HG02884 (cell line): ENCODE measurements around the gene NUDT8.
"Not testable (repeated sequence)": the region's sequence is repeated elsewhere in the genome, so short reads cannot be mapped to it uniquely, and the experiment has no call there.

Experiments
- ATAC-seq: cut with Tn5 transposase; IDR thresholded peaks from one replicate; pipeline ENCODE4 v1.9.1; 2021; ENCODE audit warnings: mild to moderate bottlenecking, moderate library complexity; ENCODE audit not compliant: unreplicated experiment

Gene NUDT8

DNA sequence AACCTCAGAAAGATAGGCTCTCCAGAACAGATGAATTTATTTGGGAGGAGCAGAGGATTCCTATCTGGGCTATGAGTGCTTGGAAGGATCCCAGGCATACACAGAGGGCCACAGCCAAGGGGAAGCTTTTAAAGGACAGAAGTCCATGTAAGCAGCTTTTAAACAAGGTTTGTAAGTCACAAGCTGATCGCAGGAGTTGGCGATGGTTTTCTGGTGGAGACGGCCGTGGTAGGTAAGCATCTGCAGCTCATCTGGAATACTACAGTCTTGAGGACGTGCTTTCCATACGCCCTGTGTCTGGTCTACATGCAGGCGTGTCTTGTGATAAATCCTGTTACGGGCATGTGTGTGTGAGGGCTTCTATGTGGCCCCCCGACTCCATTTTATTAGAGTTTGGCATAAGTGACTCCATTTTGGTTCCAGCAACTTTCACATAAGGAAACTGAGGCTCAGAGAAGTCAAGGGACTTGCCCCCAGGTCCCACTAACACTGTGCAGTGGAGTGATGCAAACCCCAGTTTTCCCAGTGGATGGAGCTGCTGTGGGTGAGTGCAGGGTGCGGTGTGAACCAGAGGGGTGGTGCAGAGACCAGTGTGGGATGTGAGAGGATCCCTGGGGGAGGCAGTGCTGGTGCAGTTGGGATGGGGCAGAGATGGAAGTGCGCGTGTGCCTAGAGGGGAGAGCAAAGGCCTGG lies 32.6 kb upstream of the NUDT8 start:
- ATAC-seq: no peak

DNA sequence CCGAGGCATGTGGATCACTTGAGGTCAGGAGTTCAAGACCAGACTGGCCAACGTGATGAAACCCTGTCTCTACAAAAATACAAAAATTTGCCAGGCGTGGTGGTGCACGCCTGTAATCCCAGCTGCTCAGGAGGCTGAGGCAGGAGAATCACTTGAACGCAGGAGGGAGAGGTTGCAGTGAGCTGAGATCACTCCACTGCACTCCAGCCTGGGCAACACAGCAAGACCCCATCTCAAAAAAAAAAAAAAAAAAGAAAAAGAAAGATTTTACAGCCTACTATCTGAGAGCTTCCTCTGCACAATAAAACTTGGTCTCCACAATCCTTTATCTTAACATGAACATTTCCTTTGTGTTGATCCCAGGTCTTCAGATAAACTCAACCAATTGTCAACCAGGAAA lies 31.0 kb upstream of the NUDT8 start:
- ATAC-seq: not testable (repeated sequence)

DNA sequence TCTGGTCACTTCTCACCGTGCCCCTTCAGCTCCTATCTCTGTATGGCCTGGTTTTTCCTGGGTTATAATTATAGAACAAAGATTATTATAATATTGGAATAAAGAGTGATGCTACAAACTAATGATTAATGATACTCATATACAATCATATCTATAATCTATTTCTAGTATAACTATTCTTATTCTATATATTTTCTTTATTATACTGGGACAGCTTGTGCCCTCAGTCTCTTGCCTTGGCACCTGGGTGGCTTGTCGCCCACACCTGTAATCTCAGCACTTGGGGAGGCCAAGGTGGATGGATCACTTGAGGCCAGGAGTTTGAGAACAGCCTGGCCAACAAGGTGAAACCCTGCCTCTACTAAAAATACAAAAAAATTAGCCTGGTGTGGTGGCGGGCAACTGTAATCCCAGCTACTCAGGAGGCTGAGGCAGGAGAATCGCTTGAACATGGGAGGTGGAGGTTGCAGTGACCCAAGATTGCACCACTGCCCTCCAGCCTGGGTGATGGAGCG lies 30.0 kb upstream of the NUDT8 start:
- not testable (repeated sequence) for ATAC-seq

DNA sequence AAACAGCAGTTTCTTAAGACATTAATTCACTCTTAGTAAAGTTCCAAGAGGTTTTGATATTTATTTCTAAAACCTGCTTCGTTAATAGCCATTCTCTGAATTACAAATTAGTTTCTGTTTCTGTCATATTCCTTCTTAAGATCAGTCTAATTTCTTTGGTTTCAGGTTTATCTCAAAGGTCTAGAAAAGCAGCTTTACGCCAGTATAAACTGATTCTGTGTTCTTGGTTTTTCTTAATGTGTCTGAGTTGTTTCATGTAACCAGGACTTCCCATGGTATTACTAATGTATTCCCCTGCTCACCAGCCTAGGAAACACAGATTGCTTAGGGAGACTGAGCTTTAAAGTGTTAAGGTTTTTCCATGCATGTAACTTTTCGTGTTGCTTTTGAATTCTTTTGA lies 27.6 kb upstream of the NUDT8 start:
- ATAC-seq: no peak

DNA sequence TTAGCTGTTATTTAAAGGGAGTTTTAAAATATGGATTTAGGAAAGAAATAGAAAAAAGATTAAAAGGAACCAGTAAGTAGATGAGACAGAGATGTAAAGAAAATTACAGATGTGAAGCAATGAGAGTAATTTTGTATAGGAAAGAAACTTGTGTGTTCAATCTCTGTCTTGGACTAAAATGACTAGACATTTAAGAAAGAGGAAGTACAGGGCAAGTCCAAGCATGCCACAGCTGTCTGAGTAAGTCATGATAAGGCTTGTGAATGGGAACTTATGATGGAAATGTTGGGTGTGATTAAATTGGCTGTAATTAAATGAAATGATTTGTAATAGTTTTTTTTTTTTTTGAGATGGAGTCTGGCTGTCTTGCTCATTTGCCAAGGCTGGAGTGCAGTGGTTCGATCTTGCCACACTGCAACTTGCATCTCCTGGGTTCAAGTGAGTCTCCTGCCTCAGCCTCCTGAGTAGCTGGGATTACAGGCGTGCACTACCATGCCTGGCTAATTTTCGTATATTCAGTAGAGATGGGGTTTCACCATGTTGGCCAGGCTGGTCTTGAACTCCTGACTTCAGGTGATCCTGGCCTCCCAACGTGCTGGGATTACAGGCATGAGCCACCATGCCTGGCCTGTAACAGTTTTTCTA lies 26.7 kb upstream of the NUDT8 start:
- ATAC-seq: no peak

DNA sequence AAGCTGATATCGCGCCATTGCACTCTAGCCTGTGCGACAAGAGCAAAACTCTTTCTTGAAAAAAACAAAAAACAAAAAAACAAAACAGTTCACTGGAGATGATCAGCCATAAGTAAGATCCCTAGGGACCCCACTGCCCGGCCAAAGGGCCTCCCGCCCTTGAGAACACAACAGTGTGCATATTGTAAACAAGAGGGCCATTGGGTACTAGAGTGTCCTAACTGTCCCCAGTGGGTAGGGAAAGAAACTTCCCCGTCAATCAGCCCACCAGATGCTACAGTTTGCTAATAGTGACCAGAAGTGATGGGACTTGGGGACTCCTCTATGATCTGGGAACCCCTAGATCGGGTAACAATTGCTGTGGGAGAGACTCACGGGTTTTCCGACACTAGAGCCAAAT lies 24.5 kb upstream of the NUDT8 start:
- no peak for ATAC-seq

DNA sequence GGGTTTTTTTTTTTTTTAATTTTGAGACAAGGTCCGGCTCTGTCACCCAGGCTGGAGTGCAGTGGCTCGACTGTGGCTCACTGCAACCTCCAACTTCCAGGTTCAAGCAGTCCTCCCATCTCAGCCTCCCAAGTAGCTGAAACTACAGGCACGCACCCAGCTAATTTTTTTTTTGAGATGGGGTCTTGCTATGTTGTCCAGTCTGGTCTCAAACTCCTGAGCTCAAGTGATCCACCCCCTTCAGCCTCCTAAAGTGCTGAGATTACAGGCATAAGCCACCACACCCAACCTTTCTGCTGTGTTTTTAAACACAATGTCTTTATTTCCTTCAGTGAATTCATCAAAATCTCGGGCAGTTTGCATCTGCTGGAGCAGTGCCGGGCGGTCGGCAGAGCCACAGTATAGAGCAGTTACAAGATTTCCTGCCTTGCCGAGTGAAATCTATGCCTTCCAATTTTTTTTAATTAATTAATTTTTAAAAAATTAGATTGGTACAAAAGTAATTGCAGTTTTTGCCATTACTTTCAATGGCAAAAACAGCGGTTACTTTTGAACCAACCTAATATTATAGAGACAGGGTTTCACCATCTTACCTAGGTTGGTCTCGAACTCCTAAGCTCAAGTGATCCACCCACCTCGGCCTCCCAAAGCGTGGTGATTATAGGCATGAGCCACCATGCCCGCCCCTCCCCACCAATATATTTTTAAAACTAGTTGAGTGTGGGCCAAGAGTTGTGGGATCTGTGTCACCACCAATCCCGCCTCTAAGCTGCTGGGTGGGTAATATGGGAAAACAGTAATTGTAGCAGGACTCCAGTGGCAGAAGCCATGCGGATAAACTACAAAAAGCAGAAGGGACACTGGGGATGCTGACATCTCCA lies 23.5 kb upstream of the NUDT8 start:
- ATAC-seq: no peak

DNA sequence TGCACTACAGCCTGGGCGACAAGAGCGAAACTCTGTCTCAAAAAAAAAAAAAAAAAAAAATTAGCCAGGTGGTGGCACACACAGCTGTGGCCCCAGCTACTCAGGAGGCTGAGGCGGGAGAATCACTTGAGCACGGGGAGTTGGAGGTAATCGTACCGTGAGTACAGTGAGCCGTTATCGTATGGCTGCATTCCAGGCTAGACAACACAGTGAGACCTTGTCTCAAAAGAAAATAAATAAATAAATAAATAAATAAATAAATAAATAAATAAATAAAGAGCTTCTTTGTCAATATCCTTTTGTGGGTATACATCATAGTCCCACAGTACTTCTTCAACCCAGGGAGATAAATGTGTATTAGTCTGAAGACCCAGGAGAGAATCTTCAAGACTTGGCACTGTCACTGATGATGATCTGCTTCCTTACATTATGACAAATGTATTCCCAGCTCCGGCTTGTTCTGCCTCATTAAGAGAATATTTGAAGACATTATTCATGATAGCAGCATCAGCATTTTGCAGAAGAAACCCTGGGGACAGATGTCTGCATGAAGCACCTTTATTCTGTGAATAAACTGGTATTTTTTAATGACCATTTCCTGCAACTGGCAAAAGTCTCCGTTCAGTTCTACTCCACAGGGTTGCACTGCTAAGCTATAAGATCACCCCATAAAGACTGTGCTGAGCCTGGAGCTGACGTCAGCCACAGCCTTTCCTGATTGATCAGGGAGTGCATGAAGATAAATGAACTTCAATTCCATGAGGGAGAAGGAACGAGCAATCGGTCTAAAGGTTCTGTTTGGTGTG lies 22.4 kb upstream of the NUDT8 start:
- ATAC-seq: no peak

DNA sequence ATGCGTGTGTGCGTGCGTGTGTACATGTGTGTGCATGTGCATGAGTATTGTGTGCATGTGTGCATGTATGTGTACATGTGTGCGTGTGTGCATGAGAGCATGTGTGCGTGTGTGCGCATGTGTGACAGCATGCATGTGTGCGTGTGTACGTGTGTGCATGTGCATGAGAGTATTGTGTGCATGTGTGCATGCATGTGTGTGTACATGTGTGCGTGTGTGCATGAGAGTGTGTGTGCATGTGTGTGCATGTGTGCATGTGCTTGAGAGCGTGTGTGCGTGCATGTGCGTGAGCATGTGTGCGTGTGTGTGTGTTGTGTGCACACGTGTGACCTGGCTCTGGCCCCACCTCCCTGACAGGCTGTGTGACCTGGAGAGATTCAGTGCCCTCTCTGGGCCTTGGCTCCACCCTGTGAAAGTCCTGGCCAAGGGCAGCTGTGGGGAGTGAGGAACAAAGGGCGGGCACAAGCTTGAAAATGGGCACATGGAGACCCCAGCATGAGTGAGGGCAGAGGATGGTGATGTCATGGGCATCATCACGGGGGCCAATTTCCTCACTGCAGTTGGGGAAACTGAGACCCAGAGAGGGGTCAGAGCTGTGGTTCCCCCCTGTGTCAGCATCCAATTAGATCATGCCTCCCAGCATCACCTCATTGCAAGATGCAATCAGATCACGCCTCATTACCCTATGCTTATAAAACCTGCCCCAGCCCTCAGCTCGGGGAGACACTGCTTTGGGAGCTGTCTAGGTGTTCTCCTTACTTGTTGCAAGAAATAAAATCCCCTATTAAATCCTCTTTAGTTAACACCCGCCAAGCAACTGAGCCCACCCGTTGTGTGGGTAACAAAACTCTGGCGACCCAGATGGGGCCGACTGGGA lies 20.1 kb upstream of the NUDT8 start:
- ATAC-seq: no peak

DNA sequence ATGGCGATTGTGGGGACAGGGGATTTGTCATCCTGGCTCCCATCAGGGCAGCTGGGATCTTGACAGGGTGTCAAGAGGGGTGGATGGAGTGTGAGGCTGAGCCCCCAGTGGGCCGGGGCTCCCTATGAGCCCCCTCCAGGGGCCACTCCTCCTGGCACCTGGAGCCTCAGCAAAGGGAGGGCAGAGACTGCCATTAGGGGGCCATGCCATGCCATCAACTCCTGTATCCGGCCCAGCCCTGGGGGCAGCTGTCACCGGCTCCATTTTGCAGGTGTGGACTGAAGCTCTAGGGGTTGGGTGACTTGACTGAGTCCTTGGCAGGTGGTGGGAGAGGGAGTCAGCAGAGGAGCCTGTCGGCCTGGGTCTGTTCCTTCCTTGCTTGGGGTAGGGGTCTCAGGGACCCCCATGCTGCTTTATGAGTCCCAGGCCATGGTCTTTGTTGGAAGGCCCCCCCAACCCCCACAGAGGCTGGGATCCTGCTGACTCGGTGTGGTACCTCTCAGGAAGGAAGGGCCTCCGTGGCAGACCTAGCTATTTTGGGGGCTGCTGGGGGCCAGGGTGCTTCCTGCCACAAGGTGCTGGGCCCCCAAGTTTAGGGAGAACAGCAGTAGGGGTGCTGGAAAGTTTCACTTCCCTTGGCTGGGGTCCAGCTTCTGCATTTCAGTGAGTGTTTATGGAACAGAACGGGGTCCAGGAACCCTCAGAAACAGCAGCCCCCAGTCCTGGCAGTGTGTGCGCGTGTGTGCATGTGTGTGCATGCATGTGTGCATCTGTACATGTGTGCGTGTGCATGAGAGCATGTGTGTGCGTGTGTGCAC lies 19.3 kb upstream of the NUDT8 start:
- ATAC-seq: no peak

DNA sequence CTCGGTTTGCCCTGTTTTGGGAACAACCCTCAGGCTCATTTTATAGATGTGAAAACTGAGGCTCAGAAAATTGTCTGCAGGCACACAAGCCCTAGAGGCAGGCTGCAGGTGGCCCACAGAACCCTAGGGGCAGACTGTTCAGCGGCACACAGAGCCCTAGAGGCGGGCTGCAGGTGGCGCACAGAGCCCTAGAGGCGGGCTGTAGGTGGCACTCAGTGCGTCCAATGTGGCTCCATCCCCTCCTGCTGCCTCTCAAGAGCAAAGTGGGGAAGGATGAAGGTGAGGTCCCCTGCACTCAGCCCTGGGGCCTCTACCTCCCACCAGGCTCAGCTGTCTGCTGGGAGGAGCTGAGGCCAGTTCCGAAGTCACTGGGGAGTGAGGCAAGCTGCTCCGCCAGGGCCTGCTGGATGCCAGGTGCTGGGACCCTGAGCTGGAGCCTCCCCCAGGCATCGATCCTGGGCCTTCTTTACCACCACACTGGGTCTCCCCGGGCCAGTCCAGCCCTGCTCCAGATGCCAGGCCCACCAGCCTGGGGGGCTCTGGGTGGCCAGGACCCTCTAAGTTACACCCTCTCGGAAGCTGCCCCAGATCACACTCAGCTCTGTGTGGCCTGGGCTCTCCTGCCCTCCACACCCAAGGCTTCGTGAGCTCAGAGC lies 18.5 kb upstream of the NUDT8 start:
- ATAC-seq: no peak

DNA sequence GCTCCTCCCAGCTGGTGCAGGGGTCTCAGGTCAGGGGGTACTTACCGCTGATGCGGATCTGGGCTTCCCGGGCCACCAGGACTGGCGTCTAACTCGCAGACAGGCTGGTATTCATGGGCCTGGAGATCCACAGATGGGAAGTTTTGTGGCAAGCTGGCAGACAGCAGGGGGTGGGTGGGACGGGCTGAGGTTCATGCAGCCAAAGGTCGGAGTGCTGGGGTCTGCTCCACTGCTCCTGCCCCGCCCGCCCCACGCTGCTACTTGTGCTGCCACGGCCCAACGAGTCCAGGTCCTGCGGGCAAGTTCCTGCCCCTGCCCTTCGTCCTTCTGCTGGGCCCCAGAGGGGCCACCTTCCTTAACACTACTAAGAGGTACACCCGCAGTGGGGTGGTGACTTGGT lies 17.7 kb upstream of the NUDT8 start:
- ATAC-seq: no peak

DNA sequence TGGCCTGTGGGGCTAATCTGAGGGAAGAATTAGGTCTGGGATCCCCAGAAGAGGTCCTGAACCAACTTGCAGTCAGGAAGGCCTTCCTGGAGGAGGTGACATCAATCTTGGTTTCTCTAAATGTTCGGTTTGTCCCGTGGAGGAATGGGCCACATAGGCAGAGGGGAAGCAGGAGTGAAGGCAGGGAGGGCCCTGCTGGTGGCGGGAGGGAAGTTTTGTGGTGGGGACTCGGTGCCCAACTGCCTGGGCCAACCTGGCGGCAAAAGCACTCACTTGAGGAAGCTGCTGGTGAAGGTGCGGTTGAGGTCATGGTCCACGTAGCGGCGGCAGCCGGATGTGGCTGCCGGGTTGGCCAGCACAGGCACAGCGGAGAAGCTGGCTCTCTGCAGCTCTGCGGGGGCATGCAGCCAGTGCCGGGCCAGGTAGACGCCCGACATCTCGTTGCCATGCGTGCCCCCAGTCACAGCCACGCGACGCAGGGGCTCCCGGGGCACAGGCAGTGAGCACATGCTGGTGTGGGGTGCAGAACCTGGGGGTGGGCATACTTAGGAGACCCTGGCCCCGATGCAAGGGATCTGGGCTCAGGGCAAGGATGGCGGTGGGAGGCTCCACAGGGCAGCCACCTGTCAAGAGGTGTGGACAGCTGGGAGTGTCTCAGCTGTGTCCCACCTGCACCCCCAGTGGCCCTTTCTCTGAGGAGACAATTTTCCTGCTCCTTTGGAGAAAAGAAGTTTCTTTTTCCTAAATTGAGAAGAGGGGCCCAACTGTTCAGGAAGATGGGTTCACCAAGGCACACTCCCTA lies 17.0 kb upstream of the NUDT8 start:
- no peak for ATAC-seq

DNA sequence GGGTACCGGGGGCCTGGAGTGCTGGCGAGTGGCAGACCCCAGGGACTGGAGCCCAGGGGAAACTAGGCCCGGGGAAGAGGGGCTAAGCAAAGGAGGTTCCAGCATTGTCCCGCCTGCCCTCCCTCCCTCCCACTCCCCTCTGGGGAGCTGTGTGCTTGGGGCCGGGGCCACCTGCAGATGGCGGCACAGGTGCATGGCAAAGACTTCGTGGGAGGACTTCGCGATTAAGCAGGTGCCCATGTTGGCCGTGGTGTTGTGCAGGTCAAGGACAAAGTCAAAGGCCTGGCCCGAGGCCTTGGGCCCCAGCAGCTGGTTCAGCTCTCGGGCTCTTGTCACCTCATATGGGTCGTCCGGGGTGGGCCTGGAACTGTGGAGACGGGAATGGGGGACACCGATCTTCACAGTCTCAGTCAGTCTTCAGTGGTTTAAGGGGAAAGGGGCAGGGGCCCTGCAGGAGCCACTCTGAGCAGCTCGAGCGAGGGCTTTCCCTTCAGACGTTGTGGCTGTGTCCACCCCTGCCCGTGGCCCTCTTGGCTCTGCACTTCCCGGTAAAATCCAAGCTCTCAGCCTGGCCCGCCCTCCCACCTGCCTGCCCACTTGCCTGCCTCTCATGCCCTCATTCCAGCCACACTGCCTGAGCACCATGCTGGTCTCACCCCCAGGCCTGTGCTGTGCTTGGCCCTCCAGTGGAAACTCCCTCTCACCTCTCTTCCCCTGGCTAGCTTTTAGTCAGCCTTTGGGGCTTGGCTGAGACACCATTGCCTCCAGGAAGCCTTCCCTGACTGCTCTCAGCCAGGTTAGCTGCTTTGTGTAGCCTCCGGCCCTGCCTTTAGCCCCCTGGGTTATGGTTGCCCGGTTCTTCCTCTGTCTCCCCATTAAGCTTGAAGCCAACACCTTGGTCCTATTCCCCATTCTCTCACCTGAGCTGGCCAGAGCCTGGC lies 16.1 kb upstream of the NUDT8 start:
- ATAC-seq: no peak

DNA sequence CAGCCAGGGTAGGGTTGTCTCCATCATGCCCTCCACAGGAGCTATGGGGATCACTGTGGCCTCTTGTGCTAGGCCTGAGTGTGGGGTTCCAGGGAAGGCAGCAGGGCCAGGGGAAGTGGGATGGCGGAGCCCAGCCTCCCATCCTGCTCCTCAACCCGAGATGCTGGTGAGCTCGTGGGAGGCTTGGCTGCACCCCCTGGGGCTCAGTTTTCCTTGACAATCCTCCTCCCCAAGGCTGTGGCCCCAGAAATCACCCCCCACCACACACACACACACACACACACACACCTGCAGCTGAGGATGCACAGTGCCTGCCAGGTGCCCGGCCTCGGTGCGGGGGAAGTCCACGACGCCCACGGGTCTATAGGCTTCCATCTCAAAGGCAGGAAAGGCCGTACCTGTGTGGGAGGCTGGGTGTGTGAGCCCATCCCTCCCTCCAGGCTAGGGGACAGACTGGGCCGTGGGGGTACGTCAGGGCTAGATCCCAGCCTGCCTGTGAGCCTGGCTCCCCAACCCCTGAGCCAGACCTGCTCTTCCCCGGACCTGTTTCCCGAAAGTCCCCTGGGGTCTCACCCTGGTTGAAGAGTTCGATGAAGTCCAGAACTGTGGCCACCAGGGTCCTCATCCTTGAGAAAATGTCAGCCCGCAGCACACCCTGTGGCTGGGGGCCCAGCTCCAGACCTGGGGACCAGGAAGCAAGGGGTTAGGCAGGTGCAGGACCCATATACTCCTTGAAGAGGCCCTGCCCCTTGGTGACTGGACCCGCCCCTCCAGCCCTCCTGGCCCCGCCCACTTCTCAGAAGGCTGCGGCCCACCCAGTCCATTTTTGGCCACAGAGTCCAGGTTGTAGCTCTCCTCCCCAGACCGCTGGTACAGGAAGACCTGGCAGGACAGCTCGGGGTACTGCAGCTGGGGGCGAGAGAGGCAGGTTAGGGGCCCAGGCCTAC lies 15.0 kb upstream of the NUDT8 start:
- no peak for ATAC-seq
